CD4-positive, alpha-beta T cell treated with Interleukin-17A for 4 hours (primary cell): Measurements from ENCODE around the gene MGRN1.

Source experiments
- DNase-seq: peaks from one replicate; pipeline ENCODE4 v3.0.0-alpha.2; 2020; ENCODE audit warnings: mixed read lengths

The MGRN1 gene

DNA sequence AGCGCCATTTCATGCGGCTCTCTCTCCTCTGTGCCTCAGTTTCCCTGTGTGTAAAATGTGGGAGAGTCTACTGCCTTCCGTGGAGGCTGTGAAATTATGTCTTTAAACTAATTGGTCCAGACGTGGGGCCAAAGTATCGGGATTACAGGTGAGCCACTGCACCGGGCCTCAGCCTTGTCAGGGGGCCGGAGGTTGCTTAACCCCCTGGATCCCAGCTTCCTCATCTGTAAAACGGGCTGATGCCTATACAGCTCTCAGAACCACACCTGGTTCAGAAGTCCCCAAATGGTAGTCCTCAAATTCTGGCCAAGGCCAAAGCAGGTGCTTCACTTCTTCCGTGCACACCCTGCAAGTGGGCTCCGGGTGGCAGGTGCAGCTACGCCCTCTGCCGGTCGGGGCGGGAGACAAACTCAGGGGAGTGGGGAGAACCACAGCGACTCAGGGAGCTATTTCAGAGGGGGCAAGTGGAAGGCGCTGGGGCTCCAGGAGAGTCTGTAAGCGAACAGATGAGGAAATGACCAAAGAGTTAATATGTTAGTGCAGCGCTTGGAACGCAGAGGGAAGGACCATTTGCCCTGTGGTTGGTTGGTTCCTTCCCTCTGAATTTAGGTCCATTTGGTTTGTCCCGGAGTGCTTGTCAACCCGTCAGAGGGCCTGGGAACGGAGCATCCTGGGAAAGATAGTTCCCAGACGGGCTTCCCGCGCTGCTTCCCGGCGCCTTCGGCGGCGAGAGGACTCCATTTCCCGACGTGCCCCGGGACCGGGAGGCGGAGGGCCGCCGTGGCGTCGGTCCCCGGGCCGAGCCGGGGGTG, at the start of gene MGRN1:
Gene MGRN1 (plus strand): TSS at position 812 of the 812 bp plus-strand sequence. CDS start 135 bp downstream, outside the sequence.
- peak; percentile 92 for DNase-seq

DNA sequence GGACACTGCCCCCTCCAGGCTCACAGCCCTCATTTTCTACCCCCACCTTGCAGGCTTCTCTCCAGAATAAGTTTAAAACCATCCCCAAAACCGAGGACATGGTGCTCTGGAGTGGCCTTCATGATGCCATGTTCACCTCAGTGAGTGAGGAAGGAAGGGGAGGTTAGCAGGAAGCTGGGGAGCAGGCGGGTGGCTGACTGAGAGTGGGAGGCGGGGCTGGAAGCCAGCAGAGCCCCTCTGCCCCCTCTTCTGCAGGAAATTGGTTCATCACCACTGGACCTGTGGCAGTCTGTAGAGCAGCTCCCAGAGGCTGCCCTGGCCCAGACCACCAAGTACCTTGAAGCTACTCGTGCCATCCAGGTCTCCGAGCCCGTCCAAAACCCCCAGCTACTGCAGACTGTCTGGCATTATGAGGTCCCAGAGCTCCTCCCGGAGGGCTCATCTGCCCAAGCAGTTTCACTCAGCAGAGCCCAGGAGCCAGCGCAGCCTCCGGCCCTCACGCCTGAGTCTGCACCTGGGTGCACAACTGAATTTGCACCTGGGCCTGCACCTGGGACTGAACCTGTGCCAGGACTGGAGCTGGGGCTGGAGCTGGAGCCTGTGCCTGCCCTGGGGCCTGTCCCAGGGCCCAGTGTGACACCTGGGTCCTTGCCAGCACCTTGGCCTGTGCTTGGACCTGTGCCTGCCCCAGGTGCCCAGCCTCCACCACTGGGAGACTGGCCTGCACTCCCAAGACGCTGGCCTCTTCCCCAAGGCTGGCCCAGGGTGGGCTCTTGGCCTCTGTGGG, 49.5 kb upstream of the MGRN1 start:
- DNase-seq: no peak

DNA sequence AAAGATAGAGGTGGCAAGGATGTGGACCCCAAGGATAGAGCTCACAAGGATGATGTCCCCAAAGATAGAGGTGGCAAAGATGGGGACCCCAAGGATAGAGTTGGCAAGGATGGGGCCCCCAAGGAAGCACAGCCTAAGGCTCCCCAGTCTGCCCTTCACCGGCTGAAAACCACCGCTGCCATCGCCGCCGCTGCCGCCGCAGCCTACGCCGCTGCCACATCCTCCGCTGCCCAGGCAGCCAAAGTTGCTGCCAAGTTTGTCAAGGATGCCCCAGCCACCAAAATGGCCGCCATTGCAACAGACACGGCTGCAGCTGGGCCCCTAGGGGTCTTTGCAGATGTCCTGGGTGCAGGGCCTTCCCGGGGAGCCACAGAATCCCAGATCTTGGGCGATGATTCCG, 48.6 kb upstream of the MGRN1 start:
- DNase-seq: no peak

DNA sequence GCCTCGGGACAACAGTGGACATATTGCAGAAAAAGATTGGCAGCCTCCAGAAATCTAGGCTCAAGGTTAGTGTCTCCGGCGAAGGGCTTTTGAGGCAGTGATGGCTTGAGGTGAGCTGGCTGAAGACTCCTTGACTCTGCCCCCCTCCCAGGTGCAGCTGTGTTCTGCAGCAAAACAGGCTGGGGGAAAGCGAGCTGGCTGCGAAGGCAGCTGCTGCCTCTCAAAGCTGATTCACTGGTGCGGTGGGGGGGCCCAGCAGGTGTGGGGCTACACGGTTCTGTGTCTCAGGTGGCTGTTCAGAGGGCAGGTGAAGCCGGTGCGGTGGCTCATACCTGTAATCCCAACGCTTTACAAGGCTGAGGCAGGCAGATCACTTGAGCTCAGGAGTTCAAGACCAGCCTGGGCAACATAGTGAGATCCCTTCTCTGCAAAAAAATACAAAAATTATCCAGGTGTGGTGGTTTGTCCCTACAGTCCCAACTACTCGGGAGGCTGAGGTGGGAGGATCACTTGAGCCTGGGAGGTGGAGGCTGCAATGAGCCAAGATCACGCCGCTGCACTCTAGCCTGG, 45.6 kb upstream of the MGRN1 start:
- no peak for DNase-seq

DNA sequence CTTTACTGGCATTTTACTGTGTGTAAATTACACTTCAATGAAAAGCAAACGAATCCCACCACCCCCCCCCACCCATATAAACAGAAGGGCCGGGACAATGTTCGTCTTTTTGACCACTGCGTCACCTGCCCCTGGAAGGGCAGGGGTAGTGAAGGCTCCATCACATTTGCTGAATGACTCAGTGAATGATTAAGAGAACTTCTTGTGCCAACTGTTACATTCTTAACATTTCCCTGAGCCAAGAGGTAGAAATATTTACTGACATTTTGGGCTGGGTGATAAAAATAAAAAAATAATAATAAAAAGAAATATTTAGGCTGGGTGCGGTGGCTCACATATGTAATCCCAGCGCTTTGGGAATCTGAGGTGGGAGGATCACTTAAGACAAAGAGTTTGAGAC, 44.4 kb upstream of the MGRN1 start:
- DNase-seq: no peak

DNA sequence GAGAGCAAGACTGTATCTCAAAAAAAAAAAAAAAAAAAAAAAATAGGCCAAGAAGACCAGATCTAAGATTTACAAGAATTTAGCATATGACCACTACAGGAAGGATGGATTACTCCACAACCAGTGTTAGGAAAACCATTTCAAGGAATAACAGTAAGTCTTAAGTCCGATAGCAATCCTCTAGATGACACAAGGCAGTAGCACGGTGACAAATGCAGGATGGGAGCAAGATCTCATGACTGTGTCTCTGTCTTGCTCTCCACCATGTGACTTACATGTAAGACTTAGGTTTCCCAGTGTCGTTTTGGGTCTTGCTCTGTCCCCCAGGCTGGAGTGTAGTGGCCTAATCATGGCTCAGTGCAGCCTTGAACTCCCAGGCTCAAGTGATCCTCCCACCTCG, 40.7 kb upstream of the MGRN1 start:
- no peak for DNase-seq

DNA sequence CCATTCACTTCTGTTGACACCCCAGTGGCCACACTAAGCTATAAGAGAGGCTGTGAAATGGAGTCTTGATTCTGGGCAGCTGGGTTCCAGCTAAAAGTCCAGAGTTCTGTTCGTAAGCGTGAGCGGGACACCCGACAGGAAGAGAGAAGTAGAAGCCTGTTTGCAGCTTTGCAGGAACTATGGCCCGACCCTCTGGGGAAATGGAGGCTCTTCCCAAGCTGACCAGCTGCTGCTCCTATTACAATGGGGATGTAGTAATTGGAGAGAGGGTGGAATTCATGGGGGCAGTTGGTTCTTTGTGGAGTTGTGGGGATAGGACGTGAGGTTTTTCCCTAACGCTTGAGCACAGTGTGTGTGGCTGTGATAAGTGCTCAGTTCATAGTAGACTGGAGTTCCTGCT, 38.3 kb upstream of the MGRN1 start:
- no peak for DNase-seq

DNA sequence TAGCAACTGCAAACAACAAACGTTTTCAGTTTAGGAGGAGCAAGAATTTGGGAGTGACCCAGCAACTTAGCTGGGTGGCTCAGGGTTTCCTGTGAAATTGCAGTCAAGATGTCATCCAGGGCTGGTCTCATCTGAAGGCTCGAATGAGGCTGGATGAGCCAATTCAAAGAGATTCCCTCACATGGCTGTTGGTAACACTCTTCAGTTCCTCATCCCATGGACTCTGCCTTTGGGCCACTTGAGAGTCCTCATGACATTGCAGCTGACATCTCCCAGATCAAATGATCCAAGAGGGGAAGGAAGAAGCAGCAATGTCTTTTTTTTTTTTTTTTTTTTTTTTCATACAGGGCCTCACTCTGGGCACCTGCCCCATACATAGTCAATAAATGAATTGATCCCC, 36.2 kb upstream of the MGRN1 start:
- no peak for DNase-seq

DNA sequence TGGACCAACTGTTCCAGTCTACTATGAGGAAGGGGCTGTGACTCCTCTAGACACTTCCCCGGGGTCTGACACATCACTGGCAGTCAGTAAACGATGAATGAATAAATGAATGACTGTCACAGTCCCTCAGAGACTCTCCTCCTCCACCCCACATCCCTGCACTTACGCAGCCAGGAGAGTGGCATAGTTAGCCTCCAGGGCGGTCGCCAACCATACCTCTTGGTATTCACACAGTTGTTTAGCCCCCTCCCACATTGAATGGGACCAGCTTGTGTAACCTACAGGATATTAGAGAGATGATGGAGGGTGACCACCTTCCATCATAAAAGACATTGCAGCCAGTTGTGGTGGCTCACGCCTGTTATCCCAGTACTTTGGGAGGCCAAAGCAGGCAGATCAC, 35.7 kb upstream of the MGRN1 start:
- DNase-seq: no peak

DNA sequence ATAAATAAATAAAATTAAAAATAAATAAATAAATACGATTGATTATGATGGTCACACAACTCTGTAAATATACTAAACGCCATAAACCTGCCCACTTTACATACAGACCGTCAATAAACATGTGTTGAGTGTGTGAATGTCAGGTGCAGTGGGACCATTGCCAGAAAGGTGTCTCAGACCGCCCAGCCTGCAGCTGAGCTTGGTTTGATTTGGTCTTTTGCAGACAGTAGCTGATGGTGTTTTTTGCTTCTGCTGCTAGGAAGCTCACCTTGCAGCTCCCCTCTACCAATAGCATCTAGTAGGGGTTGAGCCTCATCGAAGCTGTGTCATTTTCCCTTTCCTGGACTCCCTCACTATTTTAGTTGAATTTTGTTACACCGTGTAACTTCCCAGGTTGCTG, 33.4 kb upstream of the MGRN1 start:
- no peak for DNase-seq

DNA sequence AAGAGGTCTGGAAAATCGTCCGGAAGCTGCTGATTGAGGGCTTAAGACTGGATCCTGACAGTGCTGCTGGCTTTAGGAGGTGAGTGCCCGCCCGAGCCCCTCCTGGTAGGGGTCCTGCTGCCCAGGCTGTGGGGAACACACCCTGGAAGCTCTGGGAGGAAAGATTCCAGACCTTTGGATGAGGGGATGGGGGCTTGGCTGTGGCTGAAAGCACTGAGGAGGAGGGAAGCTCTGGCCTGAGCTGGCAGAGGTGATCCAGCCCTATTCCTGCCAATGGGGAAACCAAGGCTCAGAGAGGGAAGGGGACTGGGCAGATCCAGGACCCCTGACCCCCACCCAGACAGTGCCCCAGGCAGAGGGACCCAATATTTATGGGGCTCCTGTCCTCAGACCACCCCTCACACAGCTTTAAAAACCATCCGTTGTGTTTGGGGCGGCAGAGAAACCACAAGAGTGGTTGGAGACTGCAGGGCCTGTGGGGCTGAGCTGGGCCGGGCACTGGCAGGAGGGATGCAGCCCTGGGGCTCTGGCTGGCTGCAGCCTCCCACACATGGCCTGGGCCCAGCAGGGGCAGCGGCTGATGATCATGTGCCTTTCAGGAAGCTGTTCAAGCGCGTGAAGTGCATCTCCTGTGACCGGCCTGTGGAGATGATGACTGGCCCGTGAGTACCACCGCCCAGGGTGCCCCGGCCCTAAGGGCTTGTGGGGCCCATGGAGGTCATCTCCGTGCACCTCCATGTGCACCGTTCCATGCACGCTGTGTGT, 32.7 kb upstream of the MGRN1 start:
- no peak for DNase-seq

DNA sequence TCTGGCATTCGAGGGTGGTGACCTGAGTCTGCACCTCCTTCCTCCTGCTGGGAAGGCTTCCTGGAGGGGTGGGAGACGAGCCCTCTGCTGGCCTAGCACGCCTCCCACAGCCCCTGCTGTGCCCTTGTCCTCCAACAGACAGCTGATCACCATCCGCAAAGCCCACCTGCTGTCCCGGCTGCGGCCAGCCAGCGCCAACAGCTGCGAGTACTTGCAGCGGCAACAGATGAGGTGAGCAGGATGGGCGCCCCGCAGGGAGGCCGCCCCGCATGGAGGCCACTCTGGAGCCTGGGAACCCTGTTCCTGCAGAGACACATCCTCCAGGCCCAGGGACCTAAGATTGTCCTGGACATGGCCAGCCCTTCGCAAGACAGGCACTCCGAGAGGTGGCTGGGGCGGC, 31.5 kb upstream of the MGRN1 start:
- DNase-seq: no peak

DNA sequence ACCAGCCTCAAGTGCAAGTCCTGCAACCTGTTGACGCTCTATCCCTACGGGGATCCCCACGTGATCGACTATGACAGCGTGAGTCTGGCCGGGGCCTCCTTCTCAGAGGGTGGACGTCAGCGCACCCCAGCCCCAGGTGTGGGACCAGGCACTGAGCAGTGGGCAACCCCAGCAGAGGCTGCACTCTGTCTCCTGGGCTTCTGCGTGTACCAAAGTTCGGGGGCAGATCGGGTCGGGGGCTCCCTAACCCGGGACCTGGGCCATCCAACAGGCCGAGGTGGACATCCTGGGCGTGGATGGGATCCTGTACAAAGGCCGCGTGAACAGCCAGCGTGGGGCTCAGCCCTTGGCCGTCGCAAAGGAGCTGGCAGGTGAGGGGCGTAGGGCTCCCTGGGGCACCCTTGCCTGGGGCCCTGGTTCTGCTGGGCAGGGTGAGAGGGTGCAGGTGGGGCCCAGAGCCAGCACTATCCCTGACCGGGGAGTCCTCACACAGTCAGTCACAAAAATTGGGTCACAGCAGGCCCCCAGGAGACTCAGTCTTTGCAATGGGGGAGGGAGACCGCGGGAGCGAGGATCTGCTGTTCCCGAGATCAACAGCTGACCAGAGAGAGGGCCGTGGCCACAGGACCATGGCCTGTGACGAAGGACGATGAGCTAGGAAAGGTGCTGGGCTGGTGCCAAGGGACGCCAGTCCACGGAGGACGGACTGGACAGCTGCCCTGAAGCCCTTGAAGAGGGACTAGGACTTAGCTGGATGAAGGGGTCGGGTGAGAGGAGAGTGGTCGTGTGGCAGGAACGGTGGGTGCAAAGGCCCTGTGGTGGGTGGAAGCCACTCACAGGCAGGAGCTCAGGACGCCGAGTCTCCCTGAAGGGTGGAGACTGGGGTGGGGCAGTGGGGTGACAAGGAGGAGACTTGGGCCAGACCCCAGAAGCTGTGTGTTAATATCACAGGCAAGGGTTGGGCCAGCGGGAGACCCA, 29.9 kb upstream of the MGRN1 start:
- DNase-seq: no peak

DNA sequence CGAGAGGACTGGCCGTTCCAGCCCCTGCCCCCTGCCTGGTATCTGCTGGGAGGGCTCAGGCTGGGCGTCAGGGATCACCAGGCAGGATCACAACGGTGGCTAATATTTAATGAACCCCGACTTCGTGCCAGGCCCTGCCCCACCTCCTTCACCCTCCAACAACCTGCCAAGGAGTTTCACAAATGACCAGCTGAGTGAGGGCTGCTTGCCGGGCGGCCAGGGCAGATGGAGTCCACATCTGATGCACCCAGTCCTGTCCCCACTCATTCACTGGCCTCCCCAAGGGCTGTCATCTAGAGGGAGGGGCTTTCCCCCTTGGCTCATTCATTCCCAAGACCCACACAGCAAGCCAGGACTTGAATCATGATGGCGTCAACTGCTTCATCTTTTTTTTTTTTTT, 27.5 kb upstream of the MGRN1 start:
- DNase-seq: no peak

DNA sequence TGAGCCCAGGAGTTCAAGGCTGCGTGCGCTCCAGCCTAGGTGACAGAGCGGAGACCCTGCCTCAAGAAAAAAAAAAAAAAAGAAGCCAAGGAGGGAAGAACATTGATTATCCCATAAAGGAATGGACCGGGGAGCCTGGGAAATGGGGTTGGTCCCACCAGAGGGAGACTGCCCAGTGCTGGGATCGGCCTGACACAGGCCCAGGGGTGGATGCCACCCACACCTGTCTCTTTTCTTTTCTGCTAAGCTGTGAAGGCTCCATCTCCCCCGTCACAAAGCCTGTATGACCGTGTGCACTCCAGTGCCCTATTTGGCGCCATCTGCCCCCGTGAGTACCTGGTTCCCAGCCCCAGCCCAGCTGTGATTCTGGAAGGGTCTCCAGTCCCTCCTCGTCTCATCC, 25.6 kb upstream of the MGRN1 start:
- DNase-seq: no peak

DNA sequence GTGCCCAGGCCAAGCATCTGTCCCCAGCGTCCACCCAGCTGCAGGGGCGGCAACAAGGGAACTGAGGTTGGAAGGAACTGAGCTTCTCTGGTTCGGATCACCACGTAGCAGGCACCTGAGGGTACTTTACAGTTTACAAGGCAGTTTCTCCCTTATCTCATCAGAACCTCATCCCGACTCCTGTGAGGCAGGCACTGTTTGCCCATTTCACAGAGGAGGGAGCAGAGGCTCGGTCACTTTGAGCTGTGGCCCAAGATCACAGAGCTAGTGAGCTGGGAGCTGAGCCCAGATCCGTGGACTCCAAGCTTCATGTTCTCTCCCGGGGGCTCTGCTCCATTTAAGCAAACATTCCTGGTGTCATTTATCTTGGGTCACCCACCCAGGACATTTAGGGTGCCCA, 25.1 kb upstream of the MGRN1 start:
- no peak for DNase-seq

DNA sequence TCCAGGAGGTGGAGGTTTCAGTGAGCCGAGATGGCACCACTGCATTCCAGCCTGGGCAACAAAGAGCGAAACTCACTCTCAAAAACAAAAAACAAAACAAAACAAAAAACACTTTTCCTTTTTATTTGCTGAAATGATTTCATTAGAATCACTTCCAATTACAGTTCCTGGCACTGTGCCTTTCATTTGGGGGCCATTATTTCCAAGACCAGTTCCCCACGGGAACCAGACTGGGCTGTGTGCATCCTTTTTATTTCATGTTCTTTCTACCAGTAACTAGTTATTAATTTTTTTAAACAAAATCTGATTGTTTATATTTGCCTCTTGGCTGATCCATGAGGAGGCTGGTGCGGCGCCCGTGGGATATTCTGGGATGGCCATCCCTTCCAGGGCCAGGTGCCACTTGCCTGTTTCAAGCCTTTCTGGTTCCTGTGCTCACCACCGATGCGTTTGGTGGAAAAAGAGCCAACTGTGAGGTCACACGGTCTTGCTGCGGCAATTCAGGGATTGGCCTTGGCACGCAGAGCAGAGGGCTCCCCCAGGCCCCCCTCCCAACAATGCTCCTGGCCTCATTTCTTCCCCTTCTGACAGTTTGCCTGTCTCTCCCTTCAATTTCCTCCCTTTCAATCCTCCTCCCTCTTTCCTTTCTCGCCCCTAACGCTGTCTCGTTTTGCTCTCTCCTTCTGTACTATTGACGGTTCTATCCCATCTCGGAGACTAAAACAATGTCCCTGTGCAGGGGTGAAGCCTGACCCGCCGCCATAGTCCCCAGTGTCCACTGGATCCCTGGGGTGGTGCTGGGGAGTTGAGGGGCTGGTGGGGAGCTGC, 23.4 kb upstream of the MGRN1 start:
- DNase-seq: no peak

DNA sequence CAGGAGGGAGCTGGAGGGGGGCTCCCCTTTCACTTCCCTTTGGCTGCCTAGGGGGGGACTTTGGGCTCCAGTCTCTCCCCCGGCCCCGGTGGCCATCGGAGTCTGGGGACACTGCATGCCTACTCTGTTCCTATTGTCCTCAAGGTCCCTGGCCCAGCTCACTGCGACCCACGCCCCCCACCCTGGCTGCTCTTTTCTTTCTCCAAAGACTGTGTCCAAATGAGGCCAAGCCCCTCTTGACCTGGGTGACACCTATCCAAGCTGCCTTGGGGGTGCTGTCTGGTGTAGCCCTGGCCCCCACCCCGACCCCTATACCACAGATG, 22.8 kb upstream of the MGRN1 start:
- no peak for DNase-seq

DNA sequence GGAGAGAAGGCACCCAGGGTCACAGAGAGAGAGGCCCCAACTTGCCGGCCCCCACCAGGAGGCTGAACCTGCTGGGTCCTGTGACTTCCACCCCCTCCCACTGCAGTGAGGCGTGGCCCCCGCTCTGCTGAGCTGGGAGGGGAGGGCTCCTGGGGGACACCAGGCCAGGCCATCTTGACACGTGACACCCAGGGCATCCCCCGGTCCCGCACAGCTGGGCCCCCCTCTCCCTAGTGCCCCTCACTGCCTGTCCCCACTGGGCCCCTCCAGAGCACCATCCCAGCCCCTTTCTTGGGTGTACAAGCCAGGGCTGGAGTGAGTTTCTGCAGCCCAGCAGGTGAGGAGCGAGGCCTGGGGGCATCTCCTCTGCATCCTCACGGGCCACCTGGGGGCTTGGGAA, 22.3 kb upstream of the MGRN1 start:
- no peak for DNase-seq

DNA sequence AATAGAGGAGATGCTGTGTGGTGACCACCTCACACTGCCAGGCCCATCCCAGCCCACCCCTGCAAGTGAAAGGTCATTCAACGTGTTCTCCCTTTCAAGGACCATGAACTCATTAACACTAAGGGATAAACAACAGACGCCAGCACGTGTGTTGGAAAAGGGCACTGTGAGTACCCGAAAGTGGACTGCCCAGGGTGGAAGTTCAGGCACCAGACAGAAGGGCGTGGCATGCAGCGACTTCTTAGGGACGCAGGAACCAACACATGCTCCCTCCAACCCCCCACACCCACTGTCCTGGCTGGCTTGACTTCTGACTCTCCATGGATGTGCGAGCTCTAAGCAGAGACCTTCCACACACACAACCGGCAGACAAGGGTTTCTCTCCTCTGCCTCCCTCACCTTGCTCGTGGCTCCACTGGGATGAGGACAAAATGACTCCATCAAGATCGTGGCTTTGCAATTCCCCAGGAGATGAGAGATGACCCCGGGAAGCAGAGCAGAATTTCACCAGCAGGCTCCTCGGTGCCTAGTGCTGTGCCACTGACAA, 20.9 kb upstream of the MGRN1 start:
- DNase-seq: no peak

DNA sequence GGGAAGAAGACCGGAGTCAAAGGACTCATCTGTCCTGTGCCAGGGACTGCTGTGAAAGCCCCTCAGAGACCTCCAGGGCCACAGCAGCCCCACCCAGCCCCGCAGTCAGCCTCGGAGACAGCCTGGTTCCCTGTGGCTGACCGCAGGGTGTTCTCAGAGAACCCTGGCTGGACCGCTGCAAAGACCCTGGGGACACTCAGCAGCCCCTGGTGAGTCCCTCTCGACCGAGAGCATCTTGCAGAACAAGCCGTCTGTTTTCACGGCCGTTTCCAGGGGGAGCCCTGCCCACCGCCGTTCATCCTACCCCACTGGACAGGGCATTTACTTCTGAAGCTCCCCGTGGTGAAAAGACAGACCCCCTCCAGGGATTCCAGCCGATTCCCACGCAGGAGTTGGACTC, 20.2 kb upstream of the MGRN1 start:
- no peak for DNase-seq
